ENCODE measurements around the gene DLL4.

DNA sequence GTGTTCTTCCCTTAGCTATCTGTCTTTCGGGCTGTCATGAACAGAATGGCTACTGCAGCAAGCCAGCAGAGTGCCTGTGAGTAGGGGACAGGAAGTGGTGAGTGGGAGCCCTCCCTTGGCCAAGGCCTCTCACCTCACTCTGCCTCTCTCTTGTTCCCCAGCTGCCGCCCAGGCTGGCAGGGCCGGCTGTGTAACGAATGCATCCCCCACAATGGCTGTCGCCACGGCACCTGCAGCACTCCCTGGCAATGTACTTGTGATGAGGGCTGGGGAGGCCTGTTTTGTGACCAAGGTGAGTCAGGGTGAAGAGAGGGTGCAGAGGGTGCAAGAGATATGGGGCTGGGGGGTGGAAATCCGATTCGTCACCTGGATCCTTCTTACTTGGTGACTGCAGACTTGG is 3.0 kb downstream of the DLL4 start:
- TF ChIP-seq CTCF (IDR thresholded peaks at IDR 0.05; ENCODE audit: low read depth, low read length) (no peak), EZH2phosphoT487 (IDR thresholded peaks at IDR 0.05; ENCODE audit: low read depth) (no peak)

Measured in OCI-LY3 (cell line).